SK-N-MC (cell line): ENCODE data around the gene PPP1R9A.

Experiments used
- DNase-seq: peaks from one replicate; pipeline ENCODE4 v3.0.0-alpha.2; 2011; ENCODE audit warnings: low read depth, low spot score
- H3K27ac ChIP-seq: fragments of 200-600 bp; sonication (generic); 2 replicates; pipeline ENCODE4 v1.5.1; 2016; ENCODE audit warnings: mixed run types
- H3K36me3 ChIP-seq: fragments of 200-600 bp; sonication (generic); 2 replicates; pipeline ENCODE4 v1.6.1; 2017; ENCODE audit warnings: antibody characterized with exemption, low read length, mixed read lengths; ENCODE audit not compliant: insufficient read depth
- H3K4me3 ChIP-seq: fragments of 200-600 bp; sonication (generic); 2 replicates; pipeline ENCODE4 v1.5.1; 2016
- H3K9ac ChIP-seq: fragments of 200-600 bp; sonication (generic); 2 replicates; pipeline ENCODE4 v1.8.0; 2017; ENCODE audit warnings: mixed run types, mixed read lengths; ENCODE audit not compliant: insufficient read length
- H3K9me3 ChIP-seq: fragments of 200-600 bp; sonication (generic); 2 replicates; pipeline ENCODE4 v1.6.1; 2017; ENCODE audit warnings: low read depth, mild to moderate bottlenecking, antibody characterized with exemption, low read length, moderate library complexity, mixed read lengths
- EZH2 ChIP-seq: fragments of 200-600 bp; sonication (generic); IDR thresholded peaks from one replicate; pipeline ENCODE4 v1.6.1; 2017; ENCODE audit warnings: antibody characterized with exemption
- FOXP2 ChIP-seq: optimal IDR thresholded peaks from 2 replicates; pipeline ENCODE3; 2011; ENCODE audit warnings: mild to moderate bottlenecking, moderate library complexity; ENCODE audit not compliant: insufficient read depth; ENCODE audit errors: extremely low read length, control extremely low read depth
- POLR2AphosphoS5 ChIP-seq: IDR thresholded peaks from 2 replicates; pipeline ENCODE4 v1.6.1; 2012; ENCODE audit warnings: mild to moderate bottlenecking, low read depth, low read length, borderline replicate concordance

Gene PPP1R9A

GRCh38 chr7:95026018-95026417 lies 118.6 kb downstream of the PPP1R9A start:
- Histone ChIP-seq H3K9ac (no peak overlapping the region), H3K27ac (no peak overlapping the region), H3K36me3 (no peaks in the 10 kb centered on the region), H3K4me3 (no peak overlapping the region), H3K9me3 (no peaks in the 10 kb centered on the region)
- no peak for TF ChIP-seq EZH2
- DNase-seq: no peak

GRCh38 chr7:95026421-95027072 lies 119.2 kb downstream of the PPP1R9A start:
- no peaks in the 10 kb centered on the region for H3K9me3 ChIP-seq
- H3K36me3 ChIP-seq: no peaks in the 10 kb centered on the region
- no peak for DNase-seq
- no peak overlapping the region for H3K4me3 ChIP-seq
- H3K9ac ChIP-seq: no peak overlapping the region
- no peak overlapping the region for H3K27ac ChIP-seq
- TF ChIP-seq EZH2 (no peak), POLR2AphosphoS5 (no peak), FOXP2 (no peak)

- DNase-seq: no peak
These were observed 120.0 kb downstream of the PPP1R9A start for GRCh38 chr7:95027234-95027872.

GRCh38 chr7:95028683-95029082 lies 121.3 kb downstream of the PPP1R9A start:
- TF ChIP-seq POLR2AphosphoS5 (no peak), FOXP2 (no peak), EZH2 (no peak)
- Histone ChIP-seq H3K4me3 (no peak overlapping the region), H3K27ac (no peak overlapping the region), H3K36me3 (no peaks in the 10 kb centered on the region), H3K9ac (no peak overlapping the region), H3K9me3 (no peaks in the 10 kb centered on the region)
- DNase-seq: no peak

More at GRCh38 chr7:95027234-95027872, 120.0 kb downstream of the PPP1R9A start:
- Histone ChIP-seq H3K9me3 (no peaks in the 10 kb centered on the region), H3K9ac (no peak overlapping the region), H3K27ac (no peak overlapping the region), H3K4me3 (no peak overlapping the region), H3K36me3 (no peaks in the 10 kb centered on the region)
- TF ChIP-seq FOXP2: no peak
- TF ChIP-seq POLR2AphosphoS5: no peak
- TF ChIP-seq EZH2: no peak

- DNase-seq: no peak
- H3K27ac ChIP-seq: no peak overlapping the region
- TF ChIP-seq EZH2 (no peak), FOXP2 (no peak), POLR2AphosphoS5 (no peak)
- H3K36me3 ChIP-seq: no peaks in the 10 kb centered on the region
- no peak overlapping the region for H3K9ac ChIP-seq
- no peaks in the 10 kb centered on the region for H3K9me3 ChIP-seq
- no peak overlapping the region for H3K4me3 ChIP-seq
These were observed 127.9 kb downstream of the PPP1R9A start for GRCh38 chr7:95035295-95035694.

GRCh38 chr7:95041031-95041430 lies 133.6 kb downstream of the PPP1R9A start:
- no peak overlapping the region for H3K27ac ChIP-seq
- DNase-seq: no peak
- H3K9me3 ChIP-seq: no peaks in the 10 kb centered on the region
- H3K4me3 ChIP-seq: no peak overlapping the region
- no peak overlapping the region for H3K9ac ChIP-seq
- TF ChIP-seq EZH2 (no peak), FOXP2 (no peak), POLR2AphosphoS5 (no peak)
- H3K36me3 ChIP-seq: no peaks in the 10 kb centered on the region

- Histone ChIP-seq H3K9me3 (no peaks in the 10 kb centered on the region), H3K36me3 (no peaks in the 10 kb centered on the region), H3K27ac (no peak overlapping the region), H3K4me3 (no peak overlapping the region), H3K9ac (no peak overlapping the region)
- DNase-seq: no peak
- no peak for TF ChIP-seq EZH2
- no peak for TF ChIP-seq POLR2AphosphoS5
- no peak for TF ChIP-seq FOXP2
These were observed 138.0 kb downstream of the PPP1R9A start for GRCh38 chr7:95045236-95045923.

- Histone ChIP-seq H3K27ac (no peak overlapping the region), H3K4me3 (peak overlapping the region; percentile 3; the same call in 1 of the 2 replicates), H3K9me3 (no peaks in the 10 kb centered on the region), H3K9ac (no peak overlapping the region), H3K36me3 (no peaks in the 10 kb centered on the region)
- TF ChIP-seq FOXP2: no peak
- TF ChIP-seq POLR2AphosphoS5: no peak
- TF ChIP-seq EZH2: no peak
- no peak for DNase-seq
These were observed 139.3 kb downstream of the PPP1R9A start for GRCh38 chr7:95046494-95047240.
